A549 (cell line): ENCODE results near the gene ARMS2.

Experiments
- EP300 ChIP-seq, 2 experiments: fragments of >200 bp; sonication (Bioruptor Twin); formaldehyde crosslinking; IDR thresholded peaks; 2 replicates in 1 of 2; 3 replicates in 1 of 2; pipeline ENCODE4 v1.6.1; 2016 to 2017
- HDAC2 ChIP-seq: fragments of 200-600 bp; sonication (generic); IDR thresholded peaks from 2 replicates; pipeline ENCODE4 v1.6.1; 2016
- NR3C1 ChIP-seq: fragments of >200 bp; sonication (Bioruptor Twin); formaldehyde crosslinking; IDR thresholded peaks from 3 replicates; pipeline ENCODE4 v1.6.1; 2017
- POLR2A ChIP-seq: IDR thresholded peaks from 2 replicates; pipeline ENCODE4 v1.6.1; 2012; ENCODE audit warnings: mild to moderate bottlenecking, low read length
- RAD21 ChIP-seq, 2 experiments: fragments of >200 bp in 1 of 2; sonication (Bioruptor Twin) in 1 of 2; formaldehyde crosslinking in 1 of 2; IDR thresholded peaks in 1 of 2; conservative IDR thresholded peaks in 1 of 2; 2 replicates in 1 of 2; 3 replicates in 1 of 2; pipeline ENCODE4 v1.6.1; 2012 to 2018; ENCODE audit warnings: inconsistent platforms in 1 of 2
- RCOR1 ChIP-seq: fragments of 150-350 bp; IDR thresholded peaks from 2 replicates; pipeline ENCODE4 v1.6.1; 2014; ENCODE audit warnings: antibody characterized with exemption, low read length, low read depth
- SREBF2 ChIP-seq: fragments of 450-650 bp; IDR thresholded peaks from 2 replicates; pipeline ENCODE4 v1.6.1; 2014; ENCODE audit warnings: mild to moderate bottlenecking, moderate library complexity
- TF ChIP-seq, protein P1 (sequence below): fragments of >200 bp; sonication (Bioruptor Twin); formaldehyde crosslinking; IDR thresholded peaks from 3 replicates; pipeline ENCODE4 v1.5.1; 2016
- TF ChIP-seq, protein P2 (sequence below): fragments of 450-650 bp; IDR thresholded peaks from 2 replicates; pipeline ENCODE4 v1.6.1; 2014; ENCODE audit warnings: antibody characterized with exemption
- TF ChIP-seq, protein P3 (sequence below): IDR thresholded peaks from 2 replicates; pipeline ENCODE4 v1.6.1; 2012

DNA sequence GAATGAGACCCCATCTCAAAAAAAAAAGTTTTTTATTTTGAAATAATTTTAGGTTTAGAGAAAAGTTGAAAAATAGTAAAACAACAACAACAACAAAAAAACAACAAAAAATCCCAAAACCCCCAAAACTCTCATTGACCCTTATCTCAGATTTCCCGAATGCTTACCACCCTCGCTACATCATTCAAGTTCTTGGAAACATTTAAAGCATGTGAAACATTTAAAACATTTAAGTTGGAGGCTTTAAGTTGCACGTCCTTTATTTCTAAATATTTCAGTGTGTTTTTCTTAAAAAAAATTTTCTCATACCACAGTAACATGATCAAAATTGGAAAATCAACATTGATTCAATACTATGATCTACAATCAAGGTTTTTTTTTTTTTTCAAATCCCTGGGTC, 382 bp upstream of the ARMS2 start:
- TF ChIP-seq, protein P1, sequence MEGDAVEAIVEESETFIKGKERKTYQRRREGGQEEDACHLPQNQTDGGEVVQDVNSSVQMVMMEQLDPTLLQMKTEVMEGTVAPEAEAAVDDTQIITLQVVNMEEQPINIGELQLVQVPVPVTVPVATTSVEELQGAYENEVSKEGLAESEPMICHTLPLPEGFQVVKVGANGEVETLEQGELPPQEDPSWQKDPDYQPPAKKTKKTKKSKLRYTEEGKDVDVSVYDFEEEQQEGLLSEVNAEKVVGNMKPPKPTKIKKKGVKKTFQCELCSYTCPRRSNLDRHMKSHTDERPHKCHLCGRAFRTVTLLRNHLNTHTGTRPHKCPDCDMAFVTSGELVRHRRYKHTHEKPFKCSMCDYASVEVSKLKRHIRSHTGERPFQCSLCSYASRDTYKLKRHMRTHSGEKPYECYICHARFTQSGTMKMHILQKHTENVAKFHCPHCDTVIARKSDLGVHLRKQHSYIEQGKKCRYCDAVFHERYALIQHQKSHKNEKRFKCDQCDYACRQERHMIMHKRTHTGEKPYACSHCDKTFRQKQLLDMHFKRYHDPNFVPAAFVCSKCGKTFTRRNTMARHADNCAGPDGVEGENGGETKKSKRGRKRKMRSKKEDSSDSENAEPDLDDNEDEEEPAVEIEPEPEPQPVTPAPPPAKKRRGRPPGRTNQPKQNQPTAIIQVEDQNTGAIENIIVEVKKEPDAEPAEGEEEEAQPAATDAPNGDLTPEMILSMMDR, result no peak
- TF ChIP-seq NR3C1, result no peak
- TF ChIP-seq, protein P2, sequence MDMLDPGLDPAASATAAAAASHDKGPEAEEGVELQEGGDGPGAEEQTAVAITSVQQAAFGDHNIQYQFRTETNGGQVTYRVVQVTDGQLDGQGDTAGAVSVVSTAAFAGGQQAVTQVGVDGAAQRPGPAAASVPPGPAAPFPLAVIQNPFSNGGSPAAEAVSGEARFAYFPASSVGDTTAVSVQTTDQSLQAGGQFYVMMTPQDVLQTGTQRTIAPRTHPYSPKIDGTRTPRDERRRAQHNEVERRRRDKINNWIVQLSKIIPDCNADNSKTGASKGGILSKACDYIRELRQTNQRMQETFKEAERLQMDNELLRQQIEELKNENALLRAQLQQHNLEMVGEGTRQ, result no peak
- TF ChIP-seq POLR2A, result no peak
- no peak for TF ChIP-seq RAD21 (conservative IDR thresholded peaks at IDR 0.05 in 1 of 2, IDR thresholded peaks at IDR 0.05 in 1 of 2)
- no peak for TF ChIP-seq SREBF2
- TF ChIP-seq EP300 (IDR thresholded peaks at IDR 0.05), result no peak
- TF ChIP-seq, protein P3, sequence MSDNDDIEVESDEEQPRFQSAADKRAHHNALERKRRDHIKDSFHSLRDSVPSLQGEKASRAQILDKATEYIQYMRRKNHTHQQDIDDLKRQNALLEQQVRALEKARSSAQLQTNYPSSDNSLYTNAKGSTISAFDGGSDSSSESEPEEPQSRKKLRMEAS, result no peak
- TF ChIP-seq HDAC2, result no peak
- TF ChIP-seq RCOR1, result no peak
